HL-60 (cell line): Measurements from ENCODE around the gene SMYD1.

Experiments used
- CTCF ChIP-seq: IDR thresholded peaks from one replicate; pipeline ENCODE4 v1.5.1; 2011; ENCODE audit warnings: low read length, control low read depth, inconsistent platforms; ENCODE audit not compliant: insufficient read depth
- GABPA ChIP-seq: IDR thresholded peaks from 2 replicates; pipeline ENCODE4 v1.6.1; 2012; ENCODE audit warnings: low read depth
- POLR2AphosphoS5 ChIP-seq: IDR thresholded peaks from 2 replicates; pipeline ENCODE4 v1.6.1; 2012; ENCODE audit warnings: low read depth
- REST ChIP-seq: IDR thresholded peaks from 2 replicates; pipeline ENCODE4 v1.6.1; 2012; ENCODE audit warnings: low read depth; ENCODE audit not compliant: insufficient replicate concordance
- SPI1 ChIP-seq: IDR thresholded peaks from 2 replicates; pipeline ENCODE4 v1.6.1; 2012; ENCODE audit warnings: low read depth, mild to moderate bottlenecking, borderline replicate concordance

GRCh38 chr2:88066543-88066942, 1.1 kb upstream of the SMYD1 start:
- no peak for TF ChIP-seq CTCF
- TF ChIP-seq REST = no peak
- no peak for TF ChIP-seq GABPA
- TF ChIP-seq POLR2AphosphoS5 = no peak
- TF ChIP-seq SPI1 = no peak
